IMR-90 (cell line): Measurements from ENCODE around the gene PROZ. TPM values are rescaled to one million over a fixed set of nuclear protein-coding genes. Genes with fewer than 3 reads are reported as not detected.

Source experiments
- ATAC-seq: fragments of 200-7000 bp; cut with Tn5 transposase; 2 replicates; pipeline ENCODE4 v1.9.1; 2020; ENCODE audit warnings: low read depth, mild to moderate bottlenecking, moderate library complexity
- BruUV-seq: library from RNA; stranded (reverse); fragments of 400-500 nt; replicated peaks from 2 replicates; lab custom pipeline; 2021; lab: Mats Ljungman, UMichigan
- CTCF ChIA-PET: fragments of 300-600 bp; formaldehyde crosslinking; extraction: SDS; loops from one replicate; lab custom pipeline; 2021; ENCODE audit warnings: antibody characterized with exemption; lab: Yijun Ruan, JAX
- POLR2A ChIA-PET: fragments of 300-600 bp; sonication (Branson Sonifier 250); formaldehyde crosslinking; loops from one replicate; lab custom pipeline; 2022; ENCODE audit warnings: antibody characterized with exemption; ENCODE audit not compliant: unreplicated experiment; lab: Charles Lee
- DNase-seq: peaks from one replicate; pipeline ENCODE4 v3.0.0; 2013
- H2AFZ ChIP-seq: replicated peaks from 2 replicates; pipeline ENCODE3; 2013; ENCODE audit warnings: low read length, mild to moderate bottlenecking; ENCODE audit not compliant: poor library complexity
- H2AK5ac ChIP-seq: 2 replicates; pipeline ENCODE4 v1.6.1; 2013; ENCODE audit warnings: low read depth, low read length, inconsistent platforms
- H2AK9ac ChIP-seq: replicated peaks from 2 replicates; pipeline ENCODE3; 2013; ENCODE audit warnings: mild to moderate bottlenecking, low read depth, low read length, moderate library complexity; ENCODE audit not compliant: poor library complexity
- H2BK120ac ChIP-seq: 2 replicates; pipeline ENCODE4 v1.6.1; 2013; ENCODE audit warnings: low read depth, low read length, inconsistent platforms
- H2BK15ac ChIP-seq: 3 replicates; pipeline ENCODE4 v1.6.1; 2013; ENCODE audit warnings: low read depth, low read length, inconsistent platforms
- H2BK20ac ChIP-seq: 2 replicates; pipeline ENCODE4 v1.6.1; 2013; ENCODE audit warnings: low read depth, mild to moderate bottlenecking, inconsistent platforms, low read length, moderate library complexity
- H2BK5ac ChIP-seq: 2 replicates; pipeline ENCODE4 v1.6.1; 2013; ENCODE audit warnings: mild to moderate bottlenecking, low read depth, low read length, inconsistent platforms; ENCODE audit not compliant: poor library complexity, severe bottlenecking
- H3K14ac ChIP-seq: replicated peaks from 2 replicates; pipeline ENCODE4 v1.6.1; 2013; ENCODE audit warnings: low read depth, low read length, inconsistent platforms
- H3K18ac ChIP-seq: 2 replicates; pipeline ENCODE4 v1.6.1; 2013; ENCODE audit warnings: low read depth, low read length, control low read depth
- H3K23ac ChIP-seq: 2 replicates; pipeline ENCODE4 v1.6.1; 2013; ENCODE audit warnings: low read depth, low read length, inconsistent platforms
- H3K27ac ChIP-seq: 2 replicates; pipeline ENCODE4 v1.5.1; 2013; ENCODE audit warnings: mild to moderate bottlenecking, control low read depth, low read length; ENCODE audit not compliant: insufficient read depth
- H3K27me3 ChIP-seq: 2 replicates; pipeline ENCODE4 v1.6.1; 2013; ENCODE audit warnings: low read length; ENCODE audit not compliant: control insufficient read depth, insufficient read depth
- H3K36me3 ChIP-seq: 2 replicates; pipeline ENCODE4 v1.6.1; 2013; ENCODE audit warnings: low read length, mixed read lengths; ENCODE audit not compliant: control insufficient read depth, insufficient read depth
- H3K4ac ChIP-seq: 2 replicates; pipeline ENCODE4 v1.6.1; 2013; ENCODE audit warnings: low read depth, low read length, inconsistent platforms
- H3K4me1 ChIP-seq: 2 replicates; pipeline ENCODE4 v1.6.1; 2013; ENCODE audit warnings: low read length, mixed read lengths; ENCODE audit not compliant: control insufficient read depth, insufficient read depth
- H3K4me2 ChIP-seq: 2 replicates; pipeline ENCODE4 v1.6.1; 2013; ENCODE audit warnings: low read depth, mild to moderate bottlenecking, control low read depth, low read length, moderate library complexity
- H3K4me3 ChIP-seq: 2 replicates; pipeline ENCODE4 v1.5.1; 2013; ENCODE audit warnings: low read depth, mild to moderate bottlenecking, control low read depth, low read length, moderate library complexity; ENCODE audit not compliant: insufficient read depth
- H3K56ac ChIP-seq: 2 replicates; pipeline ENCODE4 v1.6.1; 2013; ENCODE audit warnings: low read length, inconsistent platforms; ENCODE audit not compliant: insufficient read depth; ENCODE audit errors: extremely low read depth
- H3K79me1 ChIP-seq, 2 experiments: 2 replicates each; pipeline ENCODE4 v1.6.1; 2013; ENCODE audit warnings: low read length in 2 of 2, inconsistent platforms in 1 of 2, low read depth in 1 of 2
- H3K9ac ChIP-seq: 2 replicates; pipeline ENCODE4 v1.6.1; 2013; ENCODE audit warnings: low read depth, low read length, control low read depth
- H3K9me1 ChIP-seq: 2 replicates; pipeline ENCODE4 v1.6.1; 2013; ENCODE audit warnings: low read length, inconsistent platforms; ENCODE audit not compliant: insufficient read depth
- H3K9me3 ChIP-seq: 2 replicates; pipeline ENCODE4 v1.6.1; 2013; ENCODE audit warnings: low read length; ENCODE audit not compliant: control insufficient read depth, insufficient read depth
- H4K20me1 ChIP-seq: 2 replicates; pipeline ENCODE4 v1.6.1; 2013; ENCODE audit warnings: low read length, inconsistent platforms; ENCODE audit not compliant: insufficient read depth
- H4K5ac ChIP-seq: 2 replicates; pipeline ENCODE4 v1.6.1; 2013; ENCODE audit warnings: mild to moderate bottlenecking, low read depth, low read length, control low read depth
- H4K8ac ChIP-seq, 2 experiments: 2 replicates each; pipeline ENCODE4 v1.6.1; 2013; ENCODE audit warnings: low read depth in 2 of 2, low read length in 2 of 2, control low read depth in 1 of 2, inconsistent platforms in 1 of 2
- H4K91ac ChIP-seq: 2 replicates; pipeline ENCODE4 v1.6.1; 2013; ENCODE audit warnings: low read depth, low read length, inconsistent platforms; ENCODE audit not compliant: insufficient read depth
- CEBPB ChIP-seq: IDR thresholded peaks from 2 replicates; pipeline ENCODE4 v1.6.1; 2012; ENCODE audit warnings: low read depth, low read length, improper control_type of control experiment
- NFE2L2 ChIP-seq: fragments of 150-350 bp; IDR thresholded peaks from 2 replicates; pipeline ENCODE4 v1.6.1; 2016; ENCODE audit warnings: low read depth, mild to moderate bottlenecking, low read length
- WGBS, 2 experiments: methylation state at CpG; one replicate each; pipeline versions ENCODE4 v1.1.5 to v1.1.7; 2013; ENCODE audit warnings: missing lambda C conversion rate in 2 of 2; ENCODE audit not compliant: insufficient read length in 1 of 2; ENCODE audit errors: extremely low coverage in 2 of 2; 5-methylcytosine and 5-hydroxymethylcytosine counted together
- dilution Hi-C: fragments of 300-500 bp; cut with HindIII; formaldehyde crosslinking; loops from one replicate; pipeline ENCODE4 v1.14.3; 2018; ENCODE audit warnings: low sequenced_read_pairs; ENCODE audit not compliant: unreplicated experiment
- in situ Hi-C: fragments of 300-500 bp; cut with MboI; formaldehyde crosslinking; loops from 3 replicates; pipeline ENCODE4 v1.14.3; 2019; ENCODE audit warnings: low sequenced_read_pairs, inconsistent platforms, mixed read lengths
- intact Hi-C: fragments of 100-400 bp; cut with micrococcal nuclease; formaldehyde crosslinking; loops from 2 replicates; pipeline ENCODE4 v1.10.0; 2022
- polyA plus RNA-seq, 3 experiments: library from polyadenylated mRNA; depleted of rRNA; stranded (reverse); fragments of >200 nt; gene quantifications; 2 replicates each; pipeline ENCODE4 v1.2.3, GENCODE V29; 2012; ENCODE audit warnings: low replicate concordance in 1 of 3
- total RNA-seq: library from RNA; depleted of rRNA; stranded (reverse); fragments of >200 nt; gene quantifications from 2 replicates; pipeline ENCODE4 v1.2.3, GENCODE V29; 2012

The PROZ gene
- total and polyA plus RNA-seq, 2 of the 4 experiments (the other 2 are of a cell fraction), result not detected

DNA sequence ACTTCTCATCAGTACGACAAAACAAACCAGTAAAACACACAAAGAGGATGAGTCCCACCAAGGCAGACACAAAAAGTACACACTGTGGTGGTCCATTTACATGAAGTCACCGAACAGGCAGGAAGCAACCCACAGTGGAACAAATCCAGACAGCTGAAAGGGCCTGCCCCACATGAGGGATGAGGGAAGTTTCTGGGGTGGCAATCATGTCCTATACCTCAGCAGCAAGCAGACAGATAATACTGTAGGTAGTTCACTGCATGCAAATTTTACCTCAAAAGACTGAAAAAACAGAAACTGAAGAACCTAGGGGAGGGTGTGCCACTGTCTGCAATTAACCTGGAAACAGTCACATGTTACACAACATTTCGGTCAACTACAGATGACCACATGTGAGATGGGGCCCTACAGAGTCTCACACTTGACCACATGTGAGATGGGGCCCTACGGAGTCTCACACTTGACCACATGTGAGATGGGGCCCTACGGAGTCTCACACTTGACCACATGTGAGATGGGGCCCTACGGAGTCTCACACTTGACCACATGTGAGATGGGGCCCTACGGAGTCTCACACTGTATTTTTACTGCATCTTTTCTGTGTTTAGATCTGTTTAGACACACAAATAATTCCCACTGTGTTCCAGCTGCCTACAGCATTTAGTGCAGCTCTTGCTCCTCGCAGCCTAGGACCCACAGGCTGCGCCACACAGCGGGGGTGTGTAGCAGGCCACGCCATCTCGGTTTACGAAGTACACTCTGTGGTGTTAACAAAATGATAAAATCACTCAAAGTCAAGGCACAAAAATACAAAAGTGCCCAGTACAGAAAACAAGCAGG, 27.8 kb downstream of the PROZ start:
- H3K79me1 ChIP-seq, result peaks cover 38 to 68% of the 10 kb centered on the region in 2 experiments
- H4K20me1 ChIP-seq, result no peaks in the 10 kb centered on the region
- no peaks in the 10 kb centered on the region for H3K27me3 ChIP-seq
- H3K4me2 ChIP-seq, result peak overlapping the region; percentile 23; the same call in 1 of the 2 replicates
- H4K5ac ChIP-seq, result peak overlapping the region; percentile 92
- ChIA-PET POLR2A (interaction anchor here (1.3 kb wide), 1 partner anchor 23 kb away, joined by 4 read pairs; the partner anchor contains the start of genes CUL4A and PCID2), CTCF (no interaction called here)
- peak overlapping the region; percentile 98 for H4K91ac ChIP-seq
- peak overlapping the region; percentile 88 for H3K27ac ChIP-seq
- 0 out of 2 replicates have a peak overlapping the region, but pooled peaks have one; percentile 10 for H3K9ac ChIP-seq
- no peak overlapping the region for H3K4me3 ChIP-seq
- no TSS peak for BruUV-seq
- H2AK9ac ChIP-seq, result peak overlapping the region; percentile 60
- DNase-seq, result no peak
- H2AK5ac ChIP-seq, result peak overlapping the region; percentile 98
- 86% methylated on average over 4 of the region's 13 CpGs; no CpG with 5 or more reads in 1 of the 2 experiments for WGBS, 2 experiments
- peaks cover 7% of the 10 kb centered on the region; the same call in 1 of the 2 replicates for H3K9me3 ChIP-seq
- dilution Hi-C loops, result no loop called here
- H2AFZ ChIP-seq, result no peak overlapping the region
- in situ Hi-C loops, result no loop called here
- peak overlapping the region; percentile 77 for H3K23ac ChIP-seq
- peak overlapping the region; percentile 92; the same call in 1 of the 2 replicates for H3K18ac ChIP-seq
- peaks cover 45% of the 10 kb centered on the region for H3K36me3 ChIP-seq
- H2BK15ac ChIP-seq, result peak overlapping the region; percentile 100
- peak overlapping the region; percentile 96 for H2BK5ac ChIP-seq
- ATAC-seq, result no peak
- H2BK120ac ChIP-seq, result peak overlapping the region; percentile 89
- peaks cover 16% of the 10 kb centered on the region for H3K9me1 ChIP-seq
- H2BK20ac ChIP-seq, result peak overlapping the region; percentile 94
- H4K8ac ChIP-seq, result peak overlapping the region; percentile 87 to 97
- TF ChIP-seq NFE2L2, result no peak
- TF ChIP-seq CEBPB, result 0 out of 2 replicates have a peak, but pooled peaks have one; percentile 10
- H3K14ac ChIP-seq, result peak overlapping the region; percentile 94
- intact Hi-C loops, result no loop called here
- H3K56ac ChIP-seq, result peak overlapping the region; percentile 86
- H3K4me1 ChIP-seq, result peaks cover 22% of the 10 kb centered on the region
- peak overlapping the region; percentile 96 for H3K4ac ChIP-seq
